SKM-1 (cell line): ENCODE results near the gene KIFC3.
"Not testable (repeated sequence)": the region's sequence is repeated elsewhere in the genome, so short reads cannot be mapped to it uniquely, and the experiment has no call there.

Experiments
- DNase-seq: peaks from one replicate; lab custom pipeline; 2025; ENCODE audit not compliant: unreplicated experiment; lab: John Stamatoyannopoulos, UW

KIFC3 gene

DNA sequence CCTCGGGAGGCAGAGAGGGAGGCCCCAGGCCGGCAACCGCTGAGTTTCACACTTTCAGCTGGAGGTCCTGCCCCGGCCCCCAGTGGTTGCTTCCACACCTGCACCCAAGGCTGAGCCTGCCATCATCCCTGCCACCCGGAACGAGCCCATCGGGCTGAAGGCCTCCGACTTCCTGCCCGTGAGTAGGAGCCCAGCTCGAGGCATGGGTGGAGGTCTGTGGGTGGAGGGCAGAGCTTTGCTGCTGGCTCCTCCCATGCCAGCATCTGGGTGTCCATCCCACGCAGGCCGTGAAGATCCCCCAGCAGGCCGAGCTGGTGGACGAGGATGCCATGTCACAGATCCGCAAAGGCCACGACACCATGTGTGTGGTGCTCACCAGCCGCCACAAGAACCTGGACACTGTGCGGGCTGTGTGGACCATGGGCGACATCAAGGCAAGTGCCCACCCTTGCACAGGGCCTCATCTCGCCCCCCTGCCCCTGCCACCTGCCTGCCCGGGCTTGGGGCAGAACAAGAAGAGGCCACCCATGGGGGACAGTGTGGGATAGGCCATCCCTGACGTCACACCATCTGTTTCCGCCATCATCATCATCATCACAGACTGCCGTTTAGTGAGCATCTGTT is 47.1 kb downstream of the KIFC3 start:
- DNase-seq, result no peak

DNA sequence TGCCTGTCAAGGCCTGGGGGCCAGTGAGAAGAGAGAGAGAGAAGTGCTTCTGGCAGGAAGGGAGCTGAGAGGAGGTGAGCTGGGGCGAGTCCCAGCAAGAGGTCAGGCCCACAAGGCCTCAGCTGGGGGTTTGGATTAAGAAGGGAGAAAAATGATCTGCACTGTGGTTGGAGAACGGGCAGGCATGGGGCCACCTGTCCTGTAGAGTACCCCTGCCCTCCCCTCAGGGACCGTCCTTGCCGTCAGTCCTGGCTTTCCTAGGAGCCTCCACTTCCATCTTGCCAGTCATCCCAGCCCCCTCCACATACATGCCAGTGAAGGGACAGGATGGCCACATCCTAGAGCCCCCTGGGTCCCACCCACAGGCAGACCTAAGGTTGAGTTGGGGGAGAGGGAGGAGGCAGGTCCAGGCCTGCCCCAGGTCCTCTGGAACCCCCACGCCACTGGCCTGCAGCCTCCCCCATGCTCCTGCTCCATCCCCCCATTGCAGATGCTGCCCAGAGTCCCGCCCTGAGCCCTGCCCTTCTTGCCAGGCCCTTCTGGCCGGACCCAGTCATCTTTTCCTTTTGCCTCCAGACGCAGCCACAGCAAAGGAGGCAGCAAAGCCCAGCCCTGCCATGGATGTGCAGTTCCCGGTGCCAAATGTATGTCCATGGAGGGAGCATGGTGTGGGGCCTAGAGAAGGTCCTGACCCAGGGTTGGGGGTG is 47.8 kb downstream of the KIFC3 start:
- DNase-seq, result no peak

DNA sequence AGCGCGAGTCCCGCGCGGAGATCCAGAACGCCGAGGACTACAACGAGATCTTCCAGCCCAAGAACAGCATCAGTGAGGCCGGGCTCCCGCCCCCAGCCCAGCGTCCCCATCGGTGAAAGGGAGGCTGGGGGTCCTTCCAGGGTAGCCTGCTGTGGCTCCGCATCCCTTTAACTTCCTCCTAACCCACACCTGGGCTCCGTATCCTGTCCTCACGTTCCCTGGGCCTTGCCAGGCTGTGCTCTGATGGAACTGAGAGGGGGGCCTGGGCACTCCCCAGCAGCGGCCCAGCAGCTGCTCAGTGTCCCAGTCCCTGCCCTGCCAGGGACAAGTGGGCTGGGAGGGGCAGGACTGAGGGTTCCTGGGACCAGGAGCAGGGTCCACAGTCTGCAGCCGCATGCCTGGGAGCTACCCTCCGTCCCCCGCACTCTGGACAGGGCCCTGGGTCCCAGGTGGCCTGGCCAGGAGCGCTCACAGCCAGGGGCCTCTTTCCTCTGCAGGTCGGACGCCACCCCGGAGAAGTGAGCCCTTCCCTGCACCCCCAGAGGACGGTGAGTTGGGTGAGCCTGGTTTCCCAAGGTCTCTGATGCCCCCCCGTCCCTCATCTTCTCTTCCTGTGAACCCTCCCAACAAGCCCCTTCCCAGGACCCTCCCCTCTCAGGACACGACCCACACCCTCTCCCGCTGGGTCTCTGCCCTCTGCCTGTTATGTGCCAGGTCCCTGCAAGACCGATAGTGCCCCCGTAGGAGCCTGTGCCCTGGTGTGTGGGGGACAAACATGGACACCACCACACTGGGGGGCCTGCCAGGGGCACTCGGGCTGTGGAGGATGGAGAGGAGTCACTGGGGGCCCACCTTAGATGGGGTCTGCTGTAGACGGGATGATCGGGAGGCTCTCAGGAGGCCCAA is 48.6 kb downstream of the KIFC3 start:
- DNase-seq, result no peak

DNA sequence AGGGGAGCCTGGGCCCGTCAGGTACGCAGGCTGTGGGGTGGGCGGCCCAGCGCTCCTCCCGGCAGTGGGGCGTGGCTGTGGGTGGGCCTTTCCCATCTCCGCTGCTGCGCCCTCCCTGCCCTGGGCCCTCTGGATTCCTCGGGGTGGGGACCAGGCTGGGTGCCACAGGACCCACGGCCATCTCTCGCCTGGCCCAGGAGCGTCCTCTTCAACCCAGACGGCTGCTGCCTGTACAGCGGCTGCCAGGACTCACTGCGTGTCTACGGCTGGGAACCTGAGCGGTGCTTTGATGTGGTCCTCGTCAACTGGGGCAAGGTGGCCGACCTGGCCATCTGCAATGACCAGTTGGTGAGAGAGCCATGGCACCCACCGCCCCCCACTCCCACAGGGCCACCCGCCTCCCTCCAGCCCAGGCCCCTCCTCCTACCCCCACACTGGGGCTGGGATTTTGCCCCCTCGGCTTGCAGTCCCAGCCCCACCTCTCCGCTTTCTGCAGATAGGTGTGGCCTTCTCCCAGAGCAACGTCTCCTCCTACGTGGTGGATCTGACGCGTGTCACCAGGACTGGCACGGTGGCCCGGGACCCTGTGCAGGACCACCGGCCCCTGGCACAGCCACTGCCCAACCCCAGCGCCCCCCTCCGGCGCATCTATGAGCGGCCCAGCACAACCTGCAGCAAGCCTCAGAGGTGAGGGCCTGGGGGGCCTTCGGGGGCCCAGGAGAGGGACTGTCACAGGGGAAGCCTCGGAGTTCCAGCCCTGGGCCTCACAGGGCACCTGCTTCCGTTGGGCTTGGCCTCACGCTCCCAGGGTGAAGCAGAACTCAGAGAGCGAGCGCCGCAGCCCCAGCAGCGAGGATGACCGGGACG is 49.5 kb downstream of the KIFC3 start:
- no peak for DNase-seq

DNA sequence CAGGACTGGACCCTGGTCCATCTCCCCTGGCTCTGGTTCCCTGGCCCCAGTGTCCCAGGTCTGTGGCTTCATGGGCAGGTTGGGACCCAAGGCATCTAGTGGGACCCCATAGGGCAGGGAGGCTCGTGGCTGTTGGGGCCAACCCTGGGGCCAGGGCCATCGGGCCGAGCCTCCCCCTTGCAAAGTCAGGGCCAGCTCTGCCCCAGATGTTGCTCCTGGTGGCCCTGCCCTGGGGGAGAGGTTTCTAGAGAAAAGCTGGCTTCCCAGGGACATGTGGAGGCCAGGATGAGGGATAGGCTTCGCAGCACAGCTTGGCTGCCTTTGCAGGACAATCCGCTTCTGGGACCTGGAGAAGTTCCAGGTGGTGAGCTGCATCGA is 50.1 kb downstream of the KIFC3 start:
- no peak for DNase-seq

DNA sequence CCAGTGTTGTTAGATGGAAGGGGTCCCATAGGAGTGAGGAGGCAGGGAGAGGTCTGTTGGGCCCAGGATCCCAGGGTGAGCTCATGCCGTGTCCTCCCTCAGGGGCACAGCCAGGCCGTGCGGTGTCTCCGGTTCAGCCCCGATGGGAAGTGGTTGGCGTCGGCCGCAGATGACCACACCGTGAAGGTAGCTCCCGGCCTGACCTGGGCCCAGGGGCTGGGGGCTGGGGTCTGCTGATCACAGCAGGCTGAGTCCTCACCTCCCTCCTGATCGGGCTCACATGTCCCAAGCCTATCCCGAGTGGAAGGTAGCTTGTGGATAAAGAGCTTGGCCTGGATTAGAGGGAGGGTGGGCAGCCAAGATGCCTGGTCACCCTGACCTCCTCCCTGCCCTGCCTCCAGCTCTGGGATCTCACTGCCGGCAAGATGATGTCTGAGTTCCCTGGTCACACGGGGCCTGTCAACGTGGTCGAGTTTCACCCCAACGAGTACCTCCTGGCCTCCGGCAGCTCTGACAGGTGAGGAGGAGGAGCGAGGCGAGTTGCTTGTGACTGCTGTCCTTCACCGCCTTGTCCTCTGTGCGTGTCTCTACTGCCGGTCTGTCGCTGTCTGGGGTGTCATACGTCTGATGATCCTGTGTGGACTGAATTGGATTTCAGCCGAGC is 50.6 kb downstream of the KIFC3 start:
- DNase-seq, result no peak

DNA sequence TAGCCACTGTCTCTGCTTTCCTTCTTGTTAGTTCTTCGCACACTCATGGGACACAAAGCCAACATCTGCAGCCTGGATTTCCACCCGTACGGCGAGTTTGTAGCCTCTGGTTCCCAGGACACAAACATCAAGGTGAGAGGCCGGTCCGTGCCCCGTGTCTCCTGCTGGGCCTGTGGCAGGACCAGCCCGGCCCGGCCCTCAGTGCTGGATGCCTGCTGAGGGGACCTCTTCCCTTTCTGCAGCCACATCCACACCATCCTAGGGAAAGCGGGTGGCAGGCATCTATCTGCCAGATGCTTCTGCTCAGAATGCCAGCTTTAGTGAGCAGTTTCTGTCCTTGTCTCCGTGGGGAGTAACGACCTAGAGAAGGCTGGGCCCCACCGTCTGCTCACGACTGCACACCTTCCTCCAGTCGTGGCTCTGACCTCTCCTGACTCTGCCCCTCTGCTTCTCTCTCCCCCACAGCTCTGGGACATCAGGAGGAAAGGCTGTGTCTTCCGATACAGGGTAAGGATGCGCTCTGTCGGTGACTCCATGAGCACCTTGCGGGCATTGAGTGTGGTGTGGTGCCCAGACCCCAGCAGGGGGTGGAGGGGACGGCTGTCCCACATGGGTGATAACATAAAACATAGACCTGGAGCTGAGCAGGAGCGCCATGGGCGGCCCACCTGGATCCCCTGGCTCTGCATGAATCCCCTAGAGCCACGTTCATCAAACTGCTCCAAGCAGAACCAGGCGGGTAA is 51.3 kb downstream of the KIFC3 start:
- DNase-seq, result no peak

DNA sequence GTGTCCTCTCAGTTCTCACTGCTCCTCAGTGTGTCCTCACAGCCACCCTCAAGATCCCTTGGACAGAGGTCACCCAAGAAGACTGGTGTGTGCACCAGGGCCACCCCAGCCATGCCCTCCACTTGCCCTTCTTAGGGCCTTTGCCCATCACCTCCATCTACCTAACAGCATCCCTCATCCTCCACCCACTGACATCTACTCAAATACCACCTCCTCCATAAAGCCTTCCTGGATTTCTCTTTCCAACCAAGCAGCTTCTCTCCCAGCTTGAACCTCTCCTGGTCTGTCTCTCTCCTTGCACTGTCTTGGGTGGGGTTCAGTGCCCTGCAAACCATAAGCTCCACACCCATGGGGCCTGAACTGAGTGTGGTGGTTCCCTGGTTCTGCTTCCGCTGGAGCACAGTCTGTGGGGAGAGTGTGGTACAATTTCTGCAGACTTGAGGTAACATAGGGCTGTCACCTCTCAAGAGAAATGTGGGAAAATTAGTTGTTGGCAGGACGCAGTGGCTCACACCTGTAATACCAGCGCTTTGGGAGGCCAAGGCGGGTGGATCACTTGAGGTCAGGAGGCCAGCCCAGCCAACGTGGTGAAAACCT is 52.3 kb downstream of the KIFC3 start:
- no peak for DNase-seq

DNA sequence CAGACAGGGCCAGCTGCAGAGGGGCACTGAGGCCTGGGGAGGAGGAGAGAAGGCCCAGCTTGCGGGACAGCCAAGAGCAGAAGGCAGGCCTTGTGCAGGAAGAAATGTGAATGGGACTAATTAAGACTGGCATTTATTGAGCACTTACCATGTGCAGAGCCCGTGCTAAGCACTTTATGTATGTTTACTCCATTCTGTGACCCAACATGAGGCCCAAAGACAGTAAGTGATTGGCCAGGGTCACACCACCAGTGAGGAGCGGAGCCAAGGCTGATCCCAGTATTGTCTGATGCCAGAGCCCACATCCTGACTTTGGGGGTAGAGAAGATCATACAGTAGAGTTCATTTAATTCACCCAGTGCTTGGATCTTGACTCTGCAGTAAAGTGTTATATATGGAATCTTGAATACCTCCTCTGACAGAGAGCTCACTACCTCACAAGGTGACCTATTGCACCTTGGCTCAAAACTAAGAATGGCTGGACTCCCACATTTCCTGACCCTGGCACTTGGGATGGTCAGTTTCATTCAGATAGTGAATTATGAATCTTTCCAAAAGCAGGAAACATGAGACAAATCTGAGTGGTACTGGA is 53.1 kb downstream of the KIFC3 start:
- DNase-seq, result no peak

DNA sequence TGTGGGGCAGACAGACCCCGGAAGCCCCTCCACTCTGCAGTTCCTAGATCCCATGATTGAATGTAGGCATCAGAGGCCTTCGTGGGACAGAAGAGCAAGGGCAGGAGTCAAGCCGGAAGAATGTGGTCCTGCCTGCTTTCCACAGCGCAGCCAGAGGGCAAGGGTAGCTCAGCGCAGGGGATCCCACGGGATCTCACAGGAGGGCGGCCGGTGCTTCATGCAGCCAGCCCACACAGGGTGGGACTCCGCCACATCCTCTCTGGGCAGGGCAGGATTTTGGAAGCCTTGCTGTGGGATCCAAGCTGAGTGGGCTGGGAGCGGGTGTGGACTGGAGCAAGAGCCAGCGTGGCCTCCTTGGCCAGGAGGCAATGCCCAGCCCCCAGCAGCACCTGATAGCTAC is 53.7 kb downstream of the KIFC3 start:
- no peak for DNase-seq

DNA sequence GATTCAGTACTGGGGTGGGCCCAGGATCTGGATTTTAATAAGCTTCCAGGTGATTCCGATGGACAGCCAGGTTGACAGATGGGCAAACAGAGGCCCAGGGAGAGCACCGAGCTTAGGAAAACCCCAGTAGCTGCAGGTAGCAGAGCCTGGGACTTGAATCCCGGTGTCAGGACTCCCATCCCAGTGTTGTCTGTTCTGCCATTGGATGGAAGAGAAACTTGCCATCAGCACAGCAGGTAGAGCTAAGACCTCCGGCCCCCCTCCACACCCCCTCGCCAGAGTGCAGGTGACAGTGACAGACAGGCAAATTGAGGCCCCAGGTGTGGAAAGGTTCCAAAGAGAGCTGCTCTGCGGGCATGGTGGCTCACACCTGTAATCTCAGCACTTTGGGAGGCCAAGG is 54.3 kb downstream of the KIFC3 start:
- DNase-seq, result no peak

DNA sequence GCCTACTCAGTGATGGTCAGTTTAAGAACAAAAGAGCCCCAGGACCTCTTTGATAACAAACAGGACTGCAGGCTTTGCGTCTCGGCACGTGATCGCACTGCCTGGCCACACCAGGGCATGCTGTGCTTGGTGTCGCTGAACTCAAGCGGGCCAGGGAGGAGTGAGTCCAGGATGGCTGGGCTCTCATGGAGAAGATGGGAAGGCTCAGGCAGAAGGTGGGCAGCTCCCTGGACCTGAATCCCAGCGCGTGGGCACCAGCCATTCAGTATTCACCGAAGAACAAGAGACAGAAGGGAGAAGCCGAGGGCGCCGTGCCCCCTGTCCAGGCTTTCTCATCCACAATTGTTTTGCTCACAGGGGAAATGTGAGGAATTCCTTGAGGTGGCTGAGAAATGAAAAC is 54.8 kb downstream of the KIFC3 start:
- no peak for DNase-seq

DNA sequence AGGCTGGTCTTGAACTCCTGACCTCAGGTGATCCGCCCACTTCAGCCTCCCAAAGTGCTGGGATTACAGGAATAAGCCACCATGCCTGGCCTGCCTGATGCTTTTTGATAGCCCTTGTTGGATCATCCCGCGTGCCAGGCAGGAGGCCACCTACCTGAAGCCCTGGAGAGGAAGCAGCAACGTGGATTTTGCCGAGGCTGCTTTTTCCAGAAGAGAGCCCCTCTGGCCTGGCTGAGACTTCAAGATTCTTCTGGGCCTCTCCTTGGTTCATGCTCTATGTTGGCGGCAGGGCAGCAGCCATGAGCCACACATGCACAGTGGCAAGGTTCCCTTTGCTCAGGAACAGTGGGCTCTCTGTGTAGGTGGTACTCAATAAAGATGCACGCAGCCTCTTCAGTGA is 55.2 kb downstream of the KIFC3 start:
- no peak for DNase-seq

DNA sequence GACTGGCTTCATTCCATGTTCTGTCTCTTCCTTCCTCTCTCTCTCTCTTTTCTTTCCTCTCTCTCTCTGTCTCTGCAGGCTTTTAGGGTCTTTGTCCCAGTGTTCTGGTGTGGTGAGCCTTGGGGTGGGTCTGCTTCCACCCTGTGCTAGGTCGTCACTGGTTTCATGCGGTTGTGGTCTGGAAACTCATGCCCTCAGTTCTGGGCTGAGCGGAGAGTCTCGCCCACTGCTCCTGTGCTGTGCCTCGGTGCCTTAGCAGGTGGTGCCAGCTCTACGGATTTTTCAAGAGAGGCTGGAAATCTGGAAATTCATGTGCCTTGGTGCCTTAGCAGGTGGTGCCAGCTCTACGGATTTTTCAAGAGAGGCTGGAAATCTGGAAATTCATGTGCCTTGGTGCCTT is 56.0 kb downstream of the KIFC3 start:
- DNase-seq, result not testable (repeated sequence)

DNA sequence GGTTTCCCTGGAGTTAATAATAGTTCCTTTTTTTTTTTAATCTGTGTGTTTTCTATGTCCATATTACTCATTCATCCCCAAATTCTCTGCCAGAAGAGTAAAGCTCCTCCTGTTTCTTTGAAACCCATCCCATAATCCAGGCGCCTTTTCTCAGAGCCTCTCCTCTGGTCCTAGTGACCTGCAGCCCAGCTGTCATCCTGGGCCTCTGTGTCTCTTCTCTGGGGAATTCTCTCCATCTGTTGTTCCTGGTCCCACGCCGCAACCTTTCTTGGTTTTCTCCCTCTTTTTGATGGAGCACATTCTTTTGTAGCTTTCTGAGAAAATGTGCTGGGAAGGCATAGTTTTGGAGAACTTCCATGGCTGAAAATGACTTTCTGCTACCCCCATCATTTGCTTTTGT is 56.5 kb downstream of the KIFC3 start:
- no peak for DNase-seq

DNA sequence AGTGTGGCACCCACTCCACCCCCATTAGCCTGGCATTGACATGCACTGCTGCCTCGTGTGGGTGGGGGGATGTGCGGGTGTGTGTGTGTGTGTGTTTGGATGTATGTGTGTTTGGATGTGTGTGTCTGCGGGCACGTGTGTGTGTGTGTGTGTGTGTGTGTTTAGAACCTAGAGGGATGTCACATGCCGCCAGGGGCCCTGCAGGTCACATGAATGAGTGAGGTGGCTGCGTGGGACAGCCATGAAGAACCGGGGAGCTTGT is 57.7 kb downstream of the KIFC3 start:
- no peak for DNase-seq

DNA sequence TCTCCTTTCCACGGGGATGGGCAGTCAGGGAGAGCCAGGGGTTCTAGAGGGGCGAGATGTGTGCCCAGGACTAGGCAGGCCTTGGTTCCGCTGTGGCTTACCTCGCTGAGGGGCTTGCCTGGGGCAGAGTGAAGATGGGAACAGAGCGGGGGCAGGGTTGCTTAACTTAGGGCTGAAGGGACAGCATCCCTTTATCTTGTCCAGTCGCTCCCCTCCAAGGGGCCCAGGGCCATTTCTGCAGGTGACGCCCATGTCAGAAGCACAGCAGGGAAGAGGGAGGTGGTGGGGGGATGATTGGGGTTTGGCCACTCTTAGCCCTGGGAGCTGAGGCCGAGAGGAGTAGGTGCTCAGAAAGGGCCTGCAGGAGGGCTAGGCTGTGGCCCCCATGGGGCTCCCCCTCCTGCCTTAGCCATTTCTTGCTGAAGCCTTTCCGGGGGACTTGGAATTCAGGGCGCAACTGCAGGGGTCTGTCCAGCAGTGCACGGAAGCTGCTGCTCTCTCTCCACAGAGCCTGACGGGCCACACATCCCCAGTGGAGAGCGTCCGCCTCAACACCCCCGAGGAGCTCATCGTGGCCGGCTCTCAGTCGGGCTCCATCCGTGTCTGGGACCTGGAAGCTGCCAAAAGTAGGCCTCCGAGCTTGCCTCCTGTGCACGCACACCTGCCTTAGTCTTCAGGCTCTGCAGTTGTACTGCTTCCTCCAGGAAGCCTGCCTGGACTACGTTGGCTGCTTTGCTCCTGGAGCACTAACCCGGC is 58.2 kb downstream of the KIFC3 start:
- DNase-seq, result no peak

DNA sequence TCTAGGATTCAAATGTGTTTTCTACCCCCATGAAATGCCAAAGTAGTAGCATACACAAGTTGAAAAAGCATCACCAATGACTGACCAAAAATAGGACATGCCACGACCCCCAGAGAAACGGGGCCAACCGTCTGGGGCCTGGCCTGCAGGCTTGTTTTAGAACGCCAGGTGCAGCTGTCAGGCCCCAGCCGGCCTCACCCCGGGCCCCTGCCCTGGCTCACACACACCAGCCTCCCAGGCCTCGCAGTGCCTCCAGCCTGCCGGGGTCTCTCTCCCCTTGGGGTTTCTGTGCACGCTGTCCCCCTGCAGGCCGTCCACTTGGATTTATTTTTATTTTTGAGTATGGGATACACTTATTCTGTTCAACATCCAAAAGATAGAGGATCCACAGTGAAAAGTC is 58.8 kb downstream of the KIFC3 start:
- DNase-seq, result no peak

DNA sequence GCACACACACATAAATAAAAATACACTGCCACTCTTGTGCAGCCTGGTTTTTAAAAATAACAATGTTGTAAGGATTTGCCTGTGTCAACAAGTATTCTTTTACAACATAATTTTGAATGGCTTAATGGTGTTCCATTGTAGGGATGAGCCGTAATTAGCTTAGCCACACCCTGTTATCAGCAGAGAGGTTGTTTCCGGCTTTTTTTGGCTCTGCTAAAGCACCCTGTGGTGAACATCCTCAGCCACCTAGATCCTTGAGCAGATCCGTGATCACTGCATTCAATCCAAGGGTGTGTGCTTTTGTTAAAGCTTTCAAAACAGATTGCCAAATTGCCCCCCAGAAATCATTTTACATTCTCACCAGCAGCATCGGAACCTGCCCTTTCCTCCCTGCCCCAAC is 59.7 kb downstream of the KIFC3 start:
- no peak for DNase-seq
